HepG2 (cell line): ENCODE results near the gene CAPN10. TPM values are rescaled to one million over a fixed set of nuclear protein-coding genes. Genes with fewer than 3 reads are reported as not detected.

Experiments used
- CBX1 ChIP-seq: IDR thresholded peaks from one replicate; pipeline ENCODE4 v1.6.1; 2016; ENCODE audit warnings: antibody characterized with exemption, low read depth
- HES4 ChIP-seq: sonication (generic); formaldehyde crosslinking; IDR thresholded peaks from 2 replicates; pipeline ENCODE4 v1.9.0; 2021; ENCODE audit warnings: mild to moderate bottlenecking, missing genetic modification reagents, borderline replicate concordance
- ISL2 ChIP-seq: sonication (generic); formaldehyde crosslinking; IDR thresholded peaks from 2 replicates; pipeline ENCODE4 v1.5.0; 2020; ENCODE audit warnings: missing genetic modification reagents
- MTF1 ChIP-seq: sonication (generic); formaldehyde crosslinking; IDR thresholded peaks from 2 replicates; pipeline ENCODE4 v1.5.0; 2020; ENCODE audit warnings: missing genetic modification reagents
- PCBP2 ChIP-seq: fragments of 200-400 bp; formaldehyde crosslinking; optimal IDR thresholded peaks from 2 replicates; pipeline ENCODE3; 2018; ENCODE audit warnings: low read length, low read depth; ENCODE audit not compliant: poor library complexity, severe bottlenecking
- PHB2 ChIP-seq: fragments of 450-650 bp; IDR thresholded peaks from 2 replicates; pipeline ENCODE4 v1.6.1; 2018; ENCODE audit not compliant: partially characterized antibody
- SMARCE1 ChIP-seq: fragments of 450-650 bp; IDR thresholded peaks from 2 replicates; pipeline ENCODE4 v1.6.1; 2017; ENCODE audit warnings: borderline replicate concordance
- ZNF292 ChIP-seq: sonication (generic); formaldehyde crosslinking; IDR thresholded peaks from 2 replicates; pipeline ENCODE4 v1.8.1; 2022; ENCODE audit warnings: mild to moderate bottlenecking, low read depth, missing genetic modification reagents, borderline replicate concordance
- ZNF350 ChIP-seq: sonication (generic); formaldehyde crosslinking; IDR thresholded peaks from 2 replicates; pipeline ENCODE4 v1.4.0; 2020; ENCODE audit warnings: mild to moderate bottlenecking, low read depth, missing genetic modification reagents, borderline replicate concordance
- ZNF468 ChIP-seq: sonication (generic); formaldehyde crosslinking; IDR thresholded peaks from 2 replicates; pipeline ENCODE4 v1.8.0; 2022; ENCODE audit warnings: mild to moderate bottlenecking, moderate library complexity, missing genetic modification reagents
- polyA plus RNA-seq, 8 experiments: library from polyadenylated mRNA; depleted of rRNA in 3 of 8; stranded (reverse) in 7 of 8; unstranded in 1 of 8; fragments of >200 nt; fragmentation: Illumina TruSeq in 4 of 8; extraction: Trizol in 4 of 8; gene quantifications; 2 replicates each; pipeline versions ENCODE4 v1.2.1 to v1.2.3, GENCODE V29; 2011 to 2016; ENCODE audit warnings: low read depth in 4 of 8, missing spikeins in 1 of 8, mixed read lengths in 1 of 8; ENCODE audit not compliant: insufficient read depth in 1 of 8
- total RNA-seq, 5 experiments: library from RNA; depleted of rRNA; stranded (reverse); fragments of >200 nt; fragmentation: Illumina TruSeq; extraction: Trizol; gene quantifications; 2 replicates each; pipeline ENCODE4 v1.2.3, GENCODE V29; 2016; ENCODE audit warnings: low read depth in 1 of 5
- TF ChIP-seq, protein P1 (sequence below): sonication (generic); formaldehyde crosslinking; IDR thresholded peaks from 2 replicates; pipeline ENCODE4 v1.4.0; 2020; ENCODE audit warnings: missing genetic modification reagents, mild to moderate bottlenecking, borderline replicate concordance
- TF ChIP-seq, protein P2 (sequence below): sonication (generic); formaldehyde crosslinking; IDR thresholded peaks from 2 replicates; pipeline ENCODE4 v1.4.0; 2020; ENCODE audit warnings: mild to moderate bottlenecking, missing genetic modification reagents
- TF ChIP-seq, protein P3 (sequence below): sonication (generic); formaldehyde crosslinking; IDR thresholded peaks from 2 replicates; pipeline ENCODE4 v1.9.0; 2021; ENCODE audit warnings: mild to moderate bottlenecking, missing genetic modification reagents
- TF ChIP-seq, protein P4 (sequence below): sonication (generic); formaldehyde crosslinking; IDR thresholded peaks from 2 replicates; pipeline ENCODE4 v1.5.0; 2020; ENCODE audit warnings: mild to moderate bottlenecking, missing genetic modification reagents
- TF ChIP-seq, protein P5 (sequence below): sonication (generic); formaldehyde crosslinking; IDR thresholded peaks from 2 replicates; pipeline ENCODE4 v1.5.1; 2020; ENCODE audit warnings: missing genetic modification reagents, mild to moderate bottlenecking, borderline replicate concordance

CAPN10 gene
- total and polyA plus RNA-seq, 2 of the 13 experiments (the other 11 are each of a cell fraction or from before 2014, with no cell fraction given): 27.6 to 32.4 TPM

DNA sequence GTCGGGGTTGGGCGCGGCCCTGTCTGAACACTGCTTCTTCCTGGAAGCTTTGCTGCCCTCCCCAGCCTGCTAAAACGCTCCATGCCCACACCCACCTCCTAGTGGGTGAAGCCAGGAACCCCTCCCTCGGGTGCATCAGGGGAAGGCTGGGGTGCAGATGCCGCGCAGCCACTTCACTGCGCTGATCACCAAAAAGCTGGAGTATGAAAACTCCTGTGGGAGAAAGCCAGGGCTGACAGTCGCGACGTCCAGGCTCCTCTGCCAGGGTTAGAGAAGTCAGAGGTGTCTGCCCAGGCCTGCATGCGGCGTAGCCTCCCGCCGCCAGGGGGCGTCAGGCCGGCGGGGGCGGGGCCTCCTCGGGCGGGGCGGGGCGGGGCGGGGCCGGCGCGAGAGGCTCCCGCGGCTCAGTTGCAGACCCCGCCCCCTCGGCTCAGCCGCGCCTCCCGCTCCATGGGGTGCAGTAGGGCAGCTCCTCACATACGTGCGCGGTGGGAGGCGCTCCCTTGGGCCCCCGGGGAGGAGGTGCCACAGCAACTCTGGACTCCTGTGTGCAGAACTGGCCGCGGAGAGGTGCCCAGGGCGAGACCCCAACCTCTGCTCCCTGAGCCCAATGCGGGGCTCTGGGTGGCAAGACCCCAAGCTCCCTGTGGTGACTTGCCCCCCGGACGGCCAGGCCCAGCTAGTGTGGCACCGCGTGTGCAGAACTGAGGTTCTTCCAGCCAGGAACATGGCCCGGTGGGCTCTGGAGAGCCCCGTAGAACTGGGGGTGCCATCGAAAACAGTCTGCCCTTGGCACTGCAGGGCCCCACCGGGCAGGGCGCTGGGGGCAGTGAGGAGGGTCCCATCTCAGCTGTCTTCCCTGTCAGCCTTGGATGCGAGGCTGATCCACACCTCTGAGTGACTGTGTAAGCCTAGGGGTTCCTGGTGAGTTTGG, 20.1 kb upstream of the CAPN10 start (continued):
- TF ChIP-seq, protein P1, sequence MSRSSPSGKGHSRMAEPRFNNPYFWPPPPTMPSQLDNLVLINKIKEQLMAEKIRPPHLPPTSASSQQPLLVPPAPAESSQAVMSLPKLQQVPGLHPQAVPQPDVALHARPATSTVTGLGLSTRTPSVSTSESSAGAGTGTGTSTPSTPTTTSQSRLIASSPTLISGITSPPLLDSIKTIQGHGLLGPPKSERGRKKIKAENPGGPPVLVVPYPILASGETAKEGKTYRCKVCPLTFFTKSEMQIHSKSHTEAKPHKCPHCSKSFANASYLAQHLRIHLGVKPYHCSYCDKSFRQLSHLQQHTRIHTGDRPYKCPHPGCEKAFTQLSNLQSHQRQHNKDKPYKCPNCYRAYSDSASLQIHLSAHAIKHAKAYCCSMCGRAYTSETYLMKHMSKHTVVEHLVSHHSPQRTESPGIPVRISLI (CRISPR knock-in tag): no peak
- TF ChIP-seq CBX1 (peak; percentile 11), ZNF350 (0 out of 2 replicates have a peak, but pooled peaks have one; percentile 27), SMARCE1 (no peak), PCBP2 (no peak), ISL2 (CRISPR knock-in tag) (peak; percentile 57), HES4 (peak; percentile 44; the same call in 1 of the 2 replicates), ZNF292 (CRISPR knock-in tag) (peak; percentile 35; the same call in 1 of the 2 replicates), PHB2 (no peak), MTF1 (CRISPR knock-in tag) (no peak), ZNF468 (CRISPR knock-in tag) (peak; percentile 95; the same call in 1 of the 2 replicates)
- TF ChIP-seq, protein P2, sequence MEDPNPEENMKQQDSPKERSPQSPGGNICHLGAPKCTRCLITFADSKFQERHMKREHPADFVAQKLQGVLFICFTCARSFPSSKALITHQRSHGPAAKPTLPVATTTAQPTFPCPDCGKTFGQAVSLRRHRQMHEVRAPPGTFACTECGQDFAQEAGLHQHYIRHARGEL (CRISPR knock-in tag): no peak
- TF ChIP-seq, protein P3, sequence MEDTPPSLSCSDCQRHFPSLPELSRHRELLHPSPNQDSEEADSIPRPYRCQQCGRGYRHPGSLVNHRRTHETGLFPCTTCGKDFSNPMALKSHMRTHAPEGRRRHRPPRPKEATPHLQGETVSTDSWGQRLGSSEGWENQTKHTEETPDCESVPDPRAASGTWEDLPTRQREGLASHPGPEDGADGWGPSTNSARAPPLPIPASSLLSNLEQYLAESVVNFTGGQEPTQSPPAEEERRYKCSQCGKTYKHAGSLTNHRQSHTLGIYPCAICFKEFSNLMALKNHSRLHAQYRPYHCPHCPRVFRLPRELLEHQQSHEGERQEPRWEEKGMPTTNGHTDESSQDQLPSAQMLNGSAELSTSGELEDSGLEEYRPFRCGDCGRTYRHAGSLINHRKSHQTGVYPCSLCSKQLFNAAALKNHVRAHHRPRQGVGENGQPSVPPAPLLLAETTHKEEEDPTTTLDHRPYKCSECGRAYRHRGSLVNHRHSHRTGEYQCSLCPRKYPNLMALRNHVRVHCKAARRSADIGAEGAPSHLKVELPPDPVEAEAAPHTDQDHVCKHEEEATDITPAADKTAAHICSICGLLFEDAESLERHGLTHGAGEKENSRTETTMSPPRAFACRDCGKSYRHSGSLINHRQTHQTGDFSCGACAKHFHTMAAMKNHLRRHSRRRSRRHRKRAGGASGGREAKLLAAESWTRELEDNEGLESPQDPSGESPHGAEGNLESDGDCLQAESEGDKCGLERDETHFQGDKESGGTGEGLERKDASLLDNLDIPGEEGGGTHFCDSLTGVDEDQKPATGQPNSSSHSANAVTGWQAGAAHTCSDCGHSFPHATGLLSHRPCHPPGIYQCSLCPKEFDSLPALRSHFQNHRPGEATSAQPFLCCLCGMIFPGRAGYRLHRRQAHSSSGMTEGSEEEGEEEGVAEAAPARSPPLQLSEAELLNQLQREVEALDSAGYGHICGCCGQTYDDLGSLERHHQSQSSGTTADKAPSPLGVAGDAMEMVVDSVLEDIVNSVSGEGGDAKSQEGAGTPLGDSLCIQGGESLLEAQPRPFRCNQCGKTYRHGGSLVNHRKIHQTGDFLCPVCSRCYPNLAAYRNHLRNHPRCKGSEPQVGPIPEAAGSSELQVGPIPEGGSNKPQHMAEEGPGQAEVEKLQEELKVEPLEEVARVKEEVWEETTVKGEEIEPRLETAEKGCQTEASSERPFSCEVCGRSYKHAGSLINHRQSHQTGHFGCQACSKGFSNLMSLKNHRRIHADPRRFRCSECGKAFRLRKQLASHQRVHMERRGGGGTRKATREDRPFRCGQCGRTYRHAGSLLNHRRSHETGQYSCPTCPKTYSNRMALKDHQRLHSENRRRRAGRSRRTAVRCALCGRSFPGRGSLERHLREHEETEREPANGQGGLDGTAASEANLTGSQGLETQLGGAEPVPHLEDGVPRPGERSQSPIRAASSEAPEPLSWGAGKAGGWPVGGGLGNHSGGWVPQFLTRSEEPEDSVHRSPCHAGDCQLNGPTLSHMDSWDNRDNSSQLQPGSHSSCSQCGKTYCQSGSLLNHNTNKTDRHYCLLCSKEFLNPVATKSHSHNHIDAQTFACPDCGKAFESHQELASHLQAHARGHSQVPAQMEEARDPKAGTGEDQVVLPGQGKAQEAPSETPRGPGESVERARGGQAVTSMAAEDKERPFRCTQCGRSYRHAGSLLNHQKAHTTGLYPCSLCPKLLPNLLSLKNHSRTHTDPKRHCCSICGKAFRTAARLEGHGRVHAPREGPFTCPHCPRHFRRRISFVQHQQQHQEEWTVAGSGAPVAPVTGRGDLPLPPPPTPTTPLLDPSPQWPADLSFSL: peak; percentile 43; the same call in 1 of the 2 replicates
- TF ChIP-seq, protein P4, sequence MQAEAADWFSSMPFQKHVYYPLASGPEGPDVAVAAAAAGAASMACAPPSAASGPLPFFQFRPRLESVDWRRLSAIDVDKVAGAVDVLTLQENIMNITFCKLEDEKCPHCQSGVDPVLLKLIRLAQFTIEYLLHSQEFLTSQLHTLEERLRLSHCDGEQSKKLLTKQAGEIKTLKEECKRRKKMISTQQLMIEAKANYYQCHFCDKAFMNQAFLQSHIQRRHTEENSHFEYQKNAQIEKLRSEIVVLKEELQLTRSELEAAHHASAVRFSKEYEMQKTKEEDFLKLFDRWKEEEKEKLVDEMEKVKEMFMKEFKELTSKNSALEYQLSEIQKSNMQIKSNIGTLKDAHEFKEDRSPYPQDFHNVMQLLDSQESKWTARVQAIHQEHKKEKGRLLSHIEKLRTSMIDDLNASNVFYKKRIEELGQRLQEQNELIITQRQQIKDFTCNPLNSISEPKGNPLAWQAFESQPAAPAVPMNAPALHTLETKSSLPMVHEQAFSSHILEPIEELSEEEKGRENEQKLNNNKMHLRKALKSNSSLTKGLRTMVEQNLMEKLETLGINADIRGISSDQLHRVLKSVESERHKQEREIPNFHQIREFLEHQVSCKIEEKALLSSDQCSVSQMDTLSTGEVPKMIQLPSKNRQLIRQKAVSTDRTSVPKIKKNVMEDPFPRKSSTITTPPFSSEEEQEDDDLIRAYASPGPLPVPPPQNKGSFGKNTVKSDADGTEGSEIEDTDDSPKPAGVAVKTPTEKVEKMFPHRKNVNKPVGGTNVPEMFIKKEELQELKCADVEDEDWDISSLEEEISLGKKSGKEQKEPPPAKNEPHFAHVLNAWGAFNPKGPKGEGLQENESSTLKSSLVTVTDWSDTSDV: peak; percentile 16; the same call in 1 of the 2 replicates
- TF ChIP-seq, protein P5, sequence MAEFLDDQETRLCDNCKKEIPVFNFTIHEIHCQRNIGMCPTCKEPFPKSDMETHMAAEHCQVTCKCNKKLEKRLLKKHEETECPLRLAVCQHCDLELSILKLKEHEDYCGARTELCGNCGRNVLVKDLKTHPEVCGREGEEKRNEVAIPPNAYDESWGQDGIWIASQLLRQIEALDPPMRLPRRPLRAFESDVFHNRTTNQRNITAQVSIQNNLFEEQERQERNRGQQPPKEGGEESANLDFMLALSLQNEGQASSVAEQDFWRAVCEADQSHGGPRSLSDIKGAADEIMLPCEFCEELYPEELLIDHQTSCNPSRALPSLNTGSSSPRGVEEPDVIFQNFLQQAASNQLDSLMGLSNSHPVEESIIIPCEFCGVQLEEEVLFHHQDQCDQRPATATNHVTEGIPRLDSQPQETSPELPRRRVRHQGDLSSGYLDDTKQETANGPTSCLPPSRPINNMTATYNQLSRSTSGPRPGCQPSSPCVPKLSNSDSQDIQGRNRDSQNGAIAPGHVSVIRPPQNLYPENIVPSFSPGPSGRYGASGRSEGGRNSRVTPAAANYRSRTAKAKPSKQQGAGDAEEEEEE: no peak
